Sciatic nerve (tissue), 2 donors: ENCODE measurements around the gene CCDC12. TPM values are rescaled to one million over a fixed set of nuclear protein-coding genes. Genes with fewer than 3 reads are reported as not detected.

Source experiments
- ATAC-seq: fragments of 200-7000 bp; cut with Tn5 transposase; one replicate; pipeline ENCODE4 v1.9.1; 2020; ENCODE audit warnings: mild to moderate bottlenecking, moderate library complexity
- DNase-seq: peaks from one replicate; pipeline ENCODE4 v3.0.0-alpha.2; 2020; ENCODE audit warnings: low spot score
- intact Hi-C: fragments of 100-400 bp; cut with DNase I; formaldehyde crosslinking; loops from one replicate; pipeline ENCODE4 v1.14.2; 2022
- total RNA-seq: library from RNA; stranded (reverse); fragmentation: NEBNext Ultra II Directional; extraction: Animal tissue kit (Norgen Biotek cat#: 25700); gene quantifications from one replicate; pipeline ENCODE4 v1.2.1, GENCODE V29; 2021
- donor health status: DM: no; HTN: no; CAD: no.
- donor health status: DM: no; HTN: no; CAD: no.

The CCDC12 gene
- total RNA-seq, 1 donor from 2014 or later = 40.9 TPM

GRCh38 chr3:47008851-47009224, 32.3 kb upstream of the CCDC12 start:
- intact Hi-C loops = no loop called here
- no peak for ATAC-seq

GRCh38 chr3:47008234-47008796, 31.8 kb upstream of the CCDC12 start:
- DNase-seq = peak; percentile 58
- no peak for ATAC-seq
- intact Hi-C loops = no loop called here

More at GRCh38 chr3:47008851-47009224, 32.3 kb upstream of the CCDC12 start:
- DNase-seq = no peak

GRCh38 chr3:47007482-47008233, 31.1 kb upstream of the CCDC12 start:
- no peak for ATAC-seq
- DNase-seq = peak; percentile 56
- intact Hi-C loops = no loop called here

GRCh38 chr3:47007001-47007400, 30.5 kb upstream of the CCDC12 start:
- peak; percentile 52 for DNase-seq
- ATAC-seq = no peak
- intact Hi-C loops = no loop called here

GRCh38 chr3:47006145-47006651, 29.7 kb upstream of the CCDC12 start:
- DNase-seq = no peak
- intact Hi-C loops = no loop called here
- ATAC-seq = no peak

- intact Hi-C loops = no loop called here
- peak; percentile 56 for DNase-seq
- ATAC-seq = no peak
Measured at GRCh38 chr3:47005212-47006144, 28.9 kb upstream of the CCDC12 start.

- DNase-seq (peak; percentile 53), ATAC-seq (no peak)
- intact Hi-C loops = no loop called here
Measured at GRCh38 chr3:47004369-47005211, 28.0 kb upstream of the CCDC12 start.

- no peak for ATAC-seq
- peak; percentile 56 for DNase-seq
- intact Hi-C loops = no loop called here
Measured at GRCh38 chr3:47003461-47004368, 27.2 kb upstream of the CCDC12 start.

- intact Hi-C loops = no loop called here
- DNase-seq (peak; percentile 51), ATAC-seq (no peak)
Measured at GRCh38 chr3:47003056-47003410, 26.5 kb upstream of the CCDC12 start.

GRCh38 chr3:47002171-47003055, 25.9 kb upstream of the CCDC12 start:
- ATAC-seq (no peak), DNase-seq (peak; percentile 42)
- intact Hi-C loops = no loop called here

GRCh38 chr3:47001731-47002170, 25.2 kb upstream of the CCDC12 start:
- DNase-seq (peak; percentile 51), ATAC-seq (no peak)
- intact Hi-C loops = no loop called here

GRCh38 chr3:47000922-47001730, 24.6 kb upstream of the CCDC12 start:
- DNase-seq = no peak

GRCh38 chr3:47000198-47000815, 23.8 kb upstream of the CCDC12 start:
- no peak for DNase-seq
- no peak for ATAC-seq
- intact Hi-C loops = no loop called here

More at GRCh38 chr3:47000922-47001730, 24.6 kb upstream of the CCDC12 start:
- intact Hi-C loops = no loop called here
- no peak for ATAC-seq

GRCh38 chr3:46999516-47000197, 23.1 kb upstream of the CCDC12 start:
- DNase-seq (no peak), ATAC-seq (no peak)
- intact Hi-C loops = no loop called here
